ENCODE measurements around the gene AMH. TPM values are rescaled to one million over a fixed set of nuclear protein-coding genes. Genes with fewer than 3 reads are reported as not detected.

The AMH gene
- total and polyA plus RNA-seq, 2 of the 13 experiments (the other 11 are each of a cell fraction or from before 2014, with no cell fraction given): 0.03 to 0.18 TPM

DNA sequence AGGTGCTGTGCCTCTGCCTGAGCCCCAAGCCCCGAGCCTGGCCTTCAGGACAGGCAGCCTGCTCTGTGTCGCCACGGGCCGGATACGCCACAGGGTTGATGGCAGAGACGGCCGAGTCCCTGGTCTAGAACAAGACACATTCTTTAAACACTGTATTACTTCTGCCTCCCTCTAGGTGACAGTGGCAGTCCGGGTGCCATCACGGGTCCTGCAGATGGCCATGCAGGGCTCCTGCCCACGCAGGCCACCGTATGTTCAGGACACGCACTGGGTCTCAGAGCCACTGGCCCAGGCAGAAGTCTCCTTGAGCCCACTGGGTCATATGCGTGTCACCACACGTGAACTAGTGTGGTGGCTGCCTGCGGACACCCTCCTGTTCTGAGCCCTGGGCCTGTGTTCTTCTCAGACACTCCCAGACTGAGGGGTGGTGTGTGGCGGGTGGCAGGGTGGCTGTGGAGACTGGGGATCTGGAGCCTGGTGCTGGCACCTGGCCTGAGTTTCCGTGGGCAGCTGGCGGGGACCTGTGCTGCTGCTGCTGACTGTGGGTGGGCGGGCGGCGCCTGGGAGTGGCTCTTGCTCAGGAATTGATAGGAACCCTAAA is 17.4 kb upstream of the AMH start (continued):
- TF ChIP-seq, protein P1, sequence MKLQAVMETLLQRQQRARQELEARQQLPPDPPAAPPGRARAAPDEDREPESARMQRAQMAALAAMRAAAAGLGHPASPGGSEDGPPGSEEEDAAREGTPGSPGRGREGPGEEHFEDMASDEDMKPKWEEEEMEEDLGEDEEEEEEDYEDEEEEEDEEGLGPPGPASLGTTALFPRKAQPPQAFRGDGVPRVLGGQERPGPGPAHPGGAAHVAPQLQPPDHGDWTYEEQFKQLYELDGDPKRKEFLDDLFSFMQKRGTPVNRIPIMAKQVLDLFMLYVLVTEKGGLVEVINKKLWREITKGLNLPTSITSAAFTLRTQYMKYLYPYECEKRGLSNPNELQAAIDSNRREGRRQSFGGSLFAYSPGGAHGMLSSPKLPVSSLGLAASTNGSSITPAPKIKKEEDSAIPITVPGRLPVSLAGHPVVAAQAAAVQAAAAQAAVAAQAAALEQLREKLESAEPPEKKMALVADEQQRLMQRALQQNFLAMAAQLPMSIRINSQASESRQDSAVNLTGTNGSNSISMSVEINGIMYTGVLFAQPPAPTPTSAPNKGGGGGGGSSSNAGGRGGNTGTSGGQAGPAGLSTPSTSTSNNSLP (IDR thresholded peaks at IDR 0.05; ENCODE audit: low read depth, low read length): no peak
- TF ChIP-seq KAT2B (IDR thresholded peaks at IDR 0.05; ENCODE audit: borderline replicate concordance, low read depth, low read length) (no peak), ZMYM2 (CRISPR knock-in tag; IDR thresholded peaks at IDR 0.05) (no peak), IRF2 (CRISPR knock-in tag; IDR thresholded peaks at IDR 0.05) (no peak)

DNA sequence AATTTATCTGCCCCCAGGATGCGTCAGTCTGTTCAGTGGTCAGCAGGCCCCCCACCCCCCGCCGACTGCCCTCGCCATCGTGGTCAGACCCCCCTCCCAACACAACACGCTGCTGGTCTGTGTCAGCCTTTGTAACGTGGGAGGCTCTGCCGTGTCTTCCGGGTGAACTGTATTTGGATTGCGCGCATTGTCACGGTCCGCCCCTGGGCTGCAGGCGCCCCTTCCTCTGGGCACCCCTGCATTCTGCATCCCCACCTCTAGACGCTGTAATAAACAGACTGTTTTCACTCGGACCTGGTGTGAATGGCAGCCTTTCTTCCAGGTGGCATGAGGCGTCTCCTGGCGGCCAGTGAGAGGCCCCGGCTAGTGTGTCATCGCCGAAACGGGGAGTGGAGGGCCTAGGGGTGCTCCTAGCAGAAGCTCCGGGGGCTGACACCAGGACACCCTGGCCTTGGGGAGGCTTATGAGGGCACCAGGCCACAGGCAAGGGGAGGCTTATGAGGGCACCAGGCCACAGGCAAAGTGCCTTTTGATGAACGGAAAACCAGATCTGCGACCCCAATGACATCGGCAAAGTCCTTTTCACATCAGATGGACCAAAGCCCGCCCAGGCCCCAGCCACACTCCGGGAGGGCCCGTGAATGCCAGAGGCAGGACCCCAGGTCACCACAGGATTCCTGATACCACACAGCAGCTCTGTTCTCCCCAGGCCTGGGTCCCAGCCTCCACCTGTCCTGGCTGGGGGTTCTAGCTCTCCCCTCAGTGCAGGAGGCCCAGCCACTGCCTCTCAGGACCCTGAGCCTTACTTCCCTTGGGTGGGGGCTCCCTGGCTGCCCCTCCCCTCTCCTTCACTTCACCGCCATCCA is 16.6 kb upstream of the AMH start:
- FAIRE-seq (no peak), ATAC-seq (no peak), DNase-seq (ENCODE audit: low spot score) (no peak)
- Histone ChIP-seq H3K27me3 (ENCODE audit: control insufficient read depth in 1 of 2, insufficient read depth in 2 of 2, low read length in 2 of 2) (no peaks in the 10 kb centered on the region), H3K9me3 (ENCODE audit: low read length) (no peaks in the 10 kb centered on the region), H3K4me2 (ENCODE audit: low read depth, low read length) (no peak overlapping the region), H3K4me1 (ENCODE audit: insufficient read depth, low read length) (peaks cover 35% of the 10 kb centered on the region), H3K79me2 (ENCODE audit: insufficient read depth, low read length) (peaks cover 13% of the 10 kb centered on the region), H2AFZ (ENCODE audit: low read length) (no peak overlapping the region), H3K4me3 (replicated peaks in 1 of 3; ENCODE audit: insufficient read depth in 1 of 3, low read depth in 2 of 3, low read length in 3 of 3) (no peak overlapping the region), H3K36me3 (replicated peaks in 1 of 2; ENCODE audit: control insufficient read depth in 1 of 2, insufficient read depth in 2 of 2, low read length in 2 of 2) (peaks cover 23 to 31% of the 10 kb centered on the region in 2 experiments; a peak in 4 of 5 replicates), H3K9ac (ENCODE audit: insufficient read depth, low read depth, low read length) (no peak overlapping the region), H4K20me1 (ENCODE audit: insufficient read depth, low read length) (peaks cover 12% of the 10 kb centered on the region; the same call in 1 of the 2 replicates), H3K27ac (ENCODE audit: extremely low read length, insufficient read depth, low read length) (peak overlapping the region; percentile 27)
- BruUV-seq (replicated peaks): no TSS peak
- POLR2A ChIA-PET: interaction anchor here (0.9 to 1.1 kb wide), 4 partner anchors 17 to 77 kb away, joined by 3 to 4 read pairs (median 3); no protein-coding TSS in a partner anchor
- intact Hi-C loops (cut with micrococcal nuclease; ENCODE audit: unreplicated experiment): loop anchor here (10.0 kb wide), 2 partner anchors 78 to 82 kb away; partner anchors contain the start of gene AP3D1
- CTCF ChIA-PET (ENCODE audit: low intra/inter-chr PET ratio, low total read pairs): no interaction called here
- in situ Hi-C loops (cut with HindIII; ENCODE audit: extremely low pct_ligation_motif_present, low pct_unique_long_range_greater_than_20kb): loop anchor here (10.0 kb wide), 1 partner anchor 82 kb away; no protein-coding TSS in a partner anchor
- WGBS (ENCODE audit: low lambda C conversion rate): 94% methylated on average over 22 of the region's 30 CpGs
- TF ChIP-seq, protein P2, sequence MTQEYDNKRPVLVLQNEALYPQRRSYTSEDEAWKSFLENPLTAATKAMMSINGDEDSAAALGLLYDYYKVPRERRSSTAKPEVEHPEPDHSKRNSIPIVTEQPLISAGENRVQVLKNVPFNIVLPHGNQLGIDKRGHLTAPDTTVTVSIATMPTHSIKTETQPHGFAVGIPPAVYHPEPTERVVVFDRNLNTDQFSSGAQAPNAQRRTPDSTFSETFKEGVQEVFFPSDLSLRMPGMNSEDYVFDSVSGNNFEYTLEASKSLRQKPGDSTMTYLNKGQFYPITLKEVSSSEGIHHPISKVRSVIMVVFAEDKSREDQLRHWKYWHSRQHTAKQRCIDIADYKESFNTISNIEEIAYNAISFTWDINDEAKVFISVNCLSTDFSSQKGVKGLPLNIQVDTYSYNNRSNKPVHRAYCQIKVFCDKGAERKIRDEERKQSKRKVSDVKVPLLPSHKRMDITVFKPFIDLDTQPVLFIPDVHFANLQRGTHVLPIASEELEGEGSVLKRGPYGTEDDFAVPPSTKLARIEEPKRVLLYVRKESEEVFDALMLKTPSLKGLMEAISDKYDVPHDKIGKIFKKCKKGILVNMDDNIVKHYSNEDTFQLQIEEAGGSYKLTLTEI (CRISPR knock-in tag; conservative IDR thresholded peaks at IDR 0.05): no peak
- TF ChIP-seq FOSL1 (CRISPR knock-in tag; IDR thresholded peaks at IDR 0.05; ENCODE audit: borderline replicate concordance): no peak
- TF ChIP-seq ZNF563 (CRISPR knock-in tag; IDR thresholded peaks at IDR 0.05): no peak
- no peak for TF ChIP-seq SOX13 (IDR thresholded peaks at IDR 0.05)
- TF ChIP-seq SOX13 (CRISPR knock-in tag; conservative IDR thresholded peaks at IDR 0.05 in 1 of 2, IDR thresholded peaks at IDR 0.05 in 1 of 2): no peak
- no peak for TF ChIP-seq PITX1 (CRISPR knock-in tag; IDR thresholded peaks at IDR 0.05)
- TF ChIP-seq, protein P3, sequence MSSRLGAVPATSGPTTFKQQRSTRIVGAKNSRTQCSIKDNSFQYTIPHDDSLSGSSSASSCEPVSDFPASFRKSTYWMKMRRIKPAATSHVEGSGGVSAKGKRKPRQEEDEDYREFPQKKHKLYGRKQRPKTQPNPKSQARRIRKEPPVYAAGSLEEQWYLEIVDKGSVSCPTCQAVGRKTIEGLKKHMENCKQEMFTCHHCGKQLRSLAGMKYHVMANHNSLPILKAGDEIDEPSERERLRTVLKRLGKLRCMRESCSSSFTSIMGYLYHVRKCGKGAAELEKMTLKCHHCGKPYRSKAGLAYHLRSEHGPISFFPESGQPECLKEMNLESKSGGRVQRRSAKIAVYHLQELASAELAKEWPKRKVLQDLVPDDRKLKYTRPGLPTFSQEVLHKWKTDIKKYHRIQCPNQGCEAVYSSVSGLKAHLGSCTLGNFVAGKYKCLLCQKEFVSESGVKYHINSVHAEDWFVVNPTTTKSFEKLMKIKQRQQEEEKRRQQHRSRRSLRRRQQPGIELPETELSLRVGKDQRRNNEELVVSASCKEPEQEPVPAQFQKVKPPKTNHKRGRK (CRISPR knock-in tag; IDR thresholded peaks at IDR 0.05): no peak
- TF ChIP-seq JARID2 (CRISPR knock-in tag; IDR thresholded peaks at IDR 0.05; ENCODE audit: insufficient replicate concordance): no peak
- TF ChIP-seq CBX5 (CRISPR knock-in tag; IDR thresholded peaks at IDR 0.05; ENCODE audit: borderline replicate concordance): no peak

Data from HepG2 (cell line).